HEK293T (cell line): Measurements from ENCODE around the gene COL9A3.

Source experiments
- BHLHE40 ChIP-seq: fragments of 450-650 bp; IDR thresholded peaks from 2 replicates; pipeline ENCODE4 v1.6.1; 2016; ENCODE audit warnings: mild to moderate bottlenecking, moderate library complexity, borderline replicate concordance
- CTBP1 ChIP-seq: fragments of 450-650 bp; IDR thresholded peaks from 2 replicates; pipeline ENCODE4 v1.6.1; 2016; ENCODE audit warnings: borderline replicate concordance
- ELF4 ChIP-seq: fragments of 450-650 bp; IDR thresholded peaks from 2 replicates; pipeline ENCODE4 v1.6.1; 2017; ENCODE audit warnings: antibody characterized with exemption
- FOXA1 ChIP-seq: fragments of 450-650 bp; IDR thresholded peaks from 2 replicates; pipeline ENCODE4 v1.6.1; 2016; ENCODE audit warnings: mild to moderate bottlenecking
- FOXK2 ChIP-seq: fragments of 450-650 bp; IDR thresholded peaks from 2 replicates; pipeline ENCODE4 v1.6.1; 2016; ENCODE audit warnings: mild to moderate bottlenecking
- FOXM1 ChIP-seq: fragments of 450-650 bp; IDR thresholded peaks from 2 replicates; pipeline ENCODE4 v1.6.1; 2017; ENCODE audit warnings: mild to moderate bottlenecking, borderline replicate concordance
- HDGF ChIP-seq: fragments of 450-650 bp; IDR thresholded peaks from 2 replicates; pipeline ENCODE4 v1.6.1; 2017; ENCODE audit warnings: antibody characterized with exemption, borderline replicate concordance
- NFRKB ChIP-seq: fragments of 450-650 bp; IDR thresholded peaks from 2 replicates; pipeline ENCODE4 v1.6.1; 2016; ENCODE audit warnings: mild to moderate bottlenecking, moderate library complexity
- SP1 ChIP-seq: fragments of 450-650 bp; IDR thresholded peaks from 2 replicates; pipeline ENCODE4 v1.6.1; 2017
- ZNF384 ChIP-seq: fragments of 450-650 bp; IDR thresholded peaks from 2 replicates; pipeline ENCODE4 v1.6.1; 2016

DNA sequence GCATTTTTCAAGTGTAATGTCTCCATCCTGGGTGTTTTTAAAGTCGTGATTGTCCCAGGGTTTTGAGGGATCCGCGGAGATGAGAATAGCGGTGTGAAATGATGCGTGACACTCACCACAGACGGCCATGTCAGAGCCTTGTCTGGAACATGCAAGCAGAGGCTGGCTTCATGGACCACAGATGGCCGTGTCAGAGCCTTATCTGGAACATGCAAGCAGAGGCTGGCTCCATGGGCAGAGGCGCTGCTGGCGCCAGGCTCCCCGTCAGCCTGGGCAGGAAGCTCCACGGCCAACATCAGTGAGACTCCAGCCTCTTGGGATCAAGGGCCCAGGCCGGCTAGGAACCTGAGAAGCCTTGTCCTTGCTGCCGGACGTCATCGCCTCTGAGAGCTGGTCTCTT, 28.2 kb upstream of the COL9A3 start:
- TF ChIP-seq NFRKB: no peak
- TF ChIP-seq SP1: no peak
- no peak for TF ChIP-seq FOXA1
- TF ChIP-seq ELF4: no peak
- TF ChIP-seq BHLHE40: no peak
- TF ChIP-seq ZNF384: no peak
- no peak for TF ChIP-seq CTBP1
- TF ChIP-seq FOXM1: no peak
- TF ChIP-seq HDGF: no peak
- no peak for TF ChIP-seq FOXK2
